ES-I3 (cell line): ENCODE data around the gene LIMCH1.

Source experiments
- H3K36me3 ChIP-seq: 2 replicates; pipeline ENCODE4 v1.6.1; 2013; ENCODE audit warnings: mild to moderate bottlenecking, low read length, control low read depth, moderate library complexity; ENCODE audit not compliant: insufficient read depth
- H3K4me1 ChIP-seq: 2 replicates; pipeline ENCODE4 v1.6.1; 2013; ENCODE audit warnings: mild to moderate bottlenecking, control low read depth, low read length; ENCODE audit not compliant: insufficient read depth
- H3K9ac ChIP-seq: 2 replicates; pipeline ENCODE4 v1.6.1; 2013; ENCODE audit warnings: low read depth, mild to moderate bottlenecking, low read length, moderate library complexity
- H3K9me3 ChIP-seq: 2 replicates; pipeline ENCODE4 v1.6.1; 2013; ENCODE audit warnings: mild to moderate bottlenecking, low read length, moderate library complexity; ENCODE audit not compliant: control insufficient read depth, insufficient read depth

The LIMCH1 gene

DNA sequence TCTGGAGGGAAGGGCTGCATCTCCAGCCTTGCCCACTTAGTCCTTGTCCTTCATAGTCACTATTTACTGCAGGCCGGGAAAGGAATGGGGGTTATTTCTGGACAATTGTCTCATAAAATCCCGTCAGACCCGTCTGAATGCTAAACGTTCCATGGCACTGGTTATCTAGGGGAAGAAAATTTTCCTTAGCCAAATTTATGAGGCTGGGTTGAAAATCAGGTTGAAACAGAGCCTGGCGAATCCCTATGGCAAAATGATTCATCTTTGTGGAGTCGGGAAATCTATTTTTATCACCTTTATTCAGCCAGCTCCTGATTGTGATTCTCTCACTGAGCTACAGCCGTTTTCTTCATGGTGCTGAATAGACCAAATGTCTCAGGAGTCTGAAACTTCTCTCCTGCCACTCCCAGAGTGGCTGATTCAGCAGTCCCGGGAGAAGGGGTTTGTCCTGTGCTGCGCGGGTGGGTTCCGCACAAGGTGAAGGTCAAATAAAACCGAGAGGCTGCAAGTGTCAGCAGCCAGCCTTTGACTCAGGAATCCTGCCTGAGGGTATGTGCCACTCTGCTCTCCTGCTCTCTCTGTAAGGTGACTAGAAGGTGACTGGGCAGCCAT is 1.0 kb downstream of the LIMCH1 start:
- H3K9ac ChIP-seq = no peak overlapping the region
- H3K9me3 ChIP-seq = no peaks in the 10 kb centered on the region
- H3K4me1 ChIP-seq = peaks cover 27% of the 10 kb centered on the region
- no peaks in the 10 kb centered on the region for H3K36me3 ChIP-seq

DNA sequence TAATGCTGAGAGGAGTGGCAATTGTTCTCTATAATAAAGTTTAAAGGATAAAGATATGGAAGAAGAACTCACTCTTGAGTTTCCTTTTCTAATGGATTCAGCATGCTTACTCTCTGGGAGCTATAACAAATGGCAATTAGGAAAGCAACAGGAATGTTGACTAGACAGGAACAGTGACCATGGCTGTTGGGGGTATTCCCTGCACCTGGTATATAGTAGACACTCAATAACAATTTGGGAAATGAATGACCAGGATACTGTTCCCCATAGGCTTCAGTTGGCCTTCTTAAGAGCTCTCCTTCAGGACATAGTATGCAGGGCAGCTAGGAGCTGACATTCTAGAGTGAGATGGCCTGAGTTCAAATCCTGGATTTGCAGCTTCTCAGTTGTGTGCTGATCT is 1.8 kb downstream of the LIMCH1 start:
- no peaks in the 10 kb centered on the region for H3K36me3 ChIP-seq
- peaks cover 27% of the 10 kb centered on the region for H3K4me1 ChIP-seq
- no peaks in the 10 kb centered on the region for H3K9me3 ChIP-seq
- H3K9ac ChIP-seq = no peak overlapping the region

DNA sequence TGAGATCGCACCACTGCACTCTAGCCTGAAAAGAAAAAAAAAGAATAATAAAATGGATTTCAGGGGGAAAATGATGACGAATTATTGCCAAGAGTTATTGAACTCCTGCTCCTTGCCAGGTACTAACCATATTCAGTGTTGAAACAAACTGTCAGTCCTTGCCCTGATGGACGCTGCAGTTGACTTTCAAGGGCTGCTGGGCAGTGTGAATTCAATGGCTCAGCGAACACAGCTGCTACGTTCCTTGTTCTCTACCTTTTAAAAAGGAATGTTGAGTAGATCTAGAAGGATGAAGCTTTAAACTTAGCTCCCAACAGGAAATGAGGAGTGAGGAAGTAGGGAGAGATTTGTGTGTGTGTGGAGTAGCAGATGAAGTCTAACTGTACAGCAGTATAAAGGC is 2.7 kb downstream of the LIMCH1 start:
- Histone ChIP-seq H3K9ac (no peak overlapping the region), H3K9me3 (no peaks in the 10 kb centered on the region), H3K4me1 (peaks cover 29% of the 10 kb centered on the region), H3K36me3 (no peaks in the 10 kb centered on the region)

DNA sequence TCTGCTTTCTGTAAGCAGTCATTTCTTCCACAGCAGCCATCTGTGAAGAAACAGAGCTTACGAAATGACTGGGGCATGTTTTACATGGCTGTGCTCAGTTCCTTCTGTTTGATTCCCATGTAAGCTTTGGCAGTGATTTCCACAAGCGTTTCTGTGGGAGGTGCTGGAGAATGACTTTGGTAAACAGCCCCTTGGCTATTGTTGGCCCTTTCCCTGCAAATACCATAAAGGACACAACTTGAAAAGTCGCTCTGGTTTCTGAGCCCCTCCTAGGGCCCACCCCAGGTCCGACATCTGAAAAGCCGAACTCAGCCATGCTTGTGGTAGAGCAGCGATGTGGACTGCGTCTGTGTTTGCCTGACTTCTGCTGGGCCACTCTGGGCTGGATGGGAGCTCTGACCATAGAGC is 3.7 kb downstream of the LIMCH1 start:
- no peaks in the 10 kb centered on the region for H3K9me3 ChIP-seq
- no peaks in the 10 kb centered on the region for H3K36me3 ChIP-seq
- peaks cover 23% of the 10 kb centered on the region for H3K4me1 ChIP-seq
- no peak overlapping the region for H3K9ac ChIP-seq

GRCh38 chr4:41542526-41543275 is 4.7 kb downstream of the LIMCH1 start:
- peaks cover 23% of the 10 kb centered on the region for H3K4me1 ChIP-seq
- H3K9ac ChIP-seq = no peak overlapping the region
- no peaks in the 10 kb centered on the region for H3K36me3 ChIP-seq
- H3K9me3 ChIP-seq = no peaks in the 10 kb centered on the region

DNA sequence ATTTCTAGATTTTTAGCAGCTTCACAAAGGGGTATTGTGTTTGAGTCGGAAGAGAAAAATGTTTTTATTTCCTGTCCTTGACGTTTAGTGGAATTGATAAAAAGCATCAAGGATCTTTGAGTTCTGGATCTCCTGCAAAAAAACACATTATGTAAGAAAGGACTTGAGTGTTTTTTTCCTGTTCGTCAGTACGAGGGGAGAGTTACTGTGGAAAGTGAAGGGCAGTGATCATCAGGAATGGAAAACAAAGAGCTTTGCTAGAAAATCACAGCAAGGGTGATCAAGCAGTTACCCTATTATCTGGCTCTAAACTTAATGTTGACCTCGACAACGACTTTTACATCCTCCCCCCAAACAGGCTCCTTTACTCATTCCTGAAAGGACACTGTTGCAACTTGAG is 7.3 kb downstream of the LIMCH1 start:
- H3K9me3 ChIP-seq = no peaks in the 10 kb centered on the region
- no peaks in the 10 kb centered on the region for H3K36me3 ChIP-seq
- H3K4me1 ChIP-seq = peaks cover 16% of the 10 kb centered on the region
- no peak overlapping the region for H3K9ac ChIP-seq

- Histone ChIP-seq H3K4me1 (peaks cover 16% of the 10 kb centered on the region), H3K36me3 (no peaks in the 10 kb centered on the region), H3K9me3 (no peaks in the 10 kb centered on the region), H3K9ac (no peak overlapping the region)
Measured at GRCh38 chr4:41546638-41547037, 8.7 kb downstream of the LIMCH1 start.

- Histone ChIP-seq H3K9me3 (no peaks in the 10 kb centered on the region; the same call in 1 of the 2 replicates), H3K9ac (no peak overlapping the region), H3K36me3 (no peaks in the 10 kb centered on the region; the same call in 1 of the 2 replicates), H3K4me1 (peaks cover 6% of the 10 kb centered on the region; the same call in 1 of the 2 replicates)
Measured at GRCh38 chr4:41548305-41548880, 10.4 kb downstream of the LIMCH1 start.

- Histone ChIP-seq H3K4me1 (peaks cover 6% of the 10 kb centered on the region; the same call in 1 of the 2 replicates), H3K36me3 (no peaks in the 10 kb centered on the region; the same call in 1 of the 2 replicates), H3K9me3 (no peaks in the 10 kb centered on the region; the same call in 1 of the 2 replicates), H3K9ac (no peak overlapping the region)
Measured at GRCh38 chr4:41549478-41549877, 11.5 kb downstream of the LIMCH1 start.

- no peaks in the 10 kb centered on the region; the same call in 1 of the 2 replicates for H3K36me3 ChIP-seq
- H3K9ac ChIP-seq = no peak overlapping the region
- H3K4me1 ChIP-seq = peaks cover 2% of the 10 kb centered on the region; the same call in 1 of the 2 replicates
- H3K9me3 ChIP-seq = no peaks in the 10 kb centered on the region; the same call in 1 of the 2 replicates
Measured at GRCh38 chr4:41550308-41550707, 12.4 kb downstream of the LIMCH1 start.

GRCh38 chr4:41551536-41551935 is 13.6 kb downstream of the LIMCH1 start:
- Histone ChIP-seq H3K4me1 (no peaks in the 10 kb centered on the region), H3K9me3 (no peaks in the 10 kb centered on the region; the same call in 1 of the 2 replicates), H3K36me3 (no peaks in the 10 kb centered on the region; the same call in 1 of the 2 replicates), H3K9ac (no peak overlapping the region)

DNA sequence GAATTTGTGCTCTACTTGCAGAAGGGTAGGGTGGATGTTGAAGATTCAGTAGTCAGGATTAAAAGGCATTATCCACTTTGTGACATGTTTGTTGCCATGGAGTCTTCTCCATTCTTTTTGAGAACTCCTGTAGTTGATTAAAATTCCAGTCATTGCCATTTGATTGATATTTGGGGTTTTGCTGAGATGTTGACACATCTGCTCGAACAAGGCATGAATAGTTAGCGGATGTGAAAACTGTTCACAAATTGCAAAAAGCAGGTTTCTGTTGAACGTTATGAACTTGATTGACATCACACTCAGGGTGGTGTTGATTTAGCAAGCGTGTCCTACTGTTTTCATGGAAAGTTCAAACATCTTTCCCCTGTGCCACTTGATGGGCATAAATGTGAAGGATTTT is 16.9 kb downstream of the LIMCH1 start:
- Histone ChIP-seq H3K9ac (no peak overlapping the region), H3K4me1 (no peaks in the 10 kb centered on the region), H3K36me3 (no peaks in the 10 kb centered on the region; the same call in 1 of the 2 replicates), H3K9me3 (no peaks in the 10 kb centered on the region; the same call in 1 of the 2 replicates)

DNA sequence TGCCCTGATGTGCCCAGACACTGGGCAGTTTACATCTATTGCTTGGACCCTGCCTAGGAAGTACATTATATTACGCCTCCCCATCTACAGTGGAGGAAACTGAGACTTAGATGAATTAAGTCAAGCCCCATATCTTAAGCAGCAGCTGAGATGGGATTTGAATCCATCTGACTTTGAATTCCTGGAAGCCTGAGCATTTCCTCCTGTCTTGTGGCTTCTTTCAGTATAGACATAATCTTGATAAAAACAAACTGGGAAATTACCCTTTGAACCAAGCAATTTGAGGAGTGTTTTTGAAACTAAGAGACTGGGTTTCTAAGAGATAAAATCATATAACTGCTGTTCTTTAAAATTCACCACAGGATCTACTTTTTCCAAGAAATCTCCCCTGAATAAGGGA is 18.6 kb downstream of the LIMCH1 start:
- Histone ChIP-seq H3K9me3 (no peaks in the 10 kb centered on the region; the same call in 1 of the 2 replicates), H3K4me1 (no peaks in the 10 kb centered on the region), H3K9ac (no peak overlapping the region), H3K36me3 (no peaks in the 10 kb centered on the region; the same call in 1 of the 2 replicates)

DNA sequence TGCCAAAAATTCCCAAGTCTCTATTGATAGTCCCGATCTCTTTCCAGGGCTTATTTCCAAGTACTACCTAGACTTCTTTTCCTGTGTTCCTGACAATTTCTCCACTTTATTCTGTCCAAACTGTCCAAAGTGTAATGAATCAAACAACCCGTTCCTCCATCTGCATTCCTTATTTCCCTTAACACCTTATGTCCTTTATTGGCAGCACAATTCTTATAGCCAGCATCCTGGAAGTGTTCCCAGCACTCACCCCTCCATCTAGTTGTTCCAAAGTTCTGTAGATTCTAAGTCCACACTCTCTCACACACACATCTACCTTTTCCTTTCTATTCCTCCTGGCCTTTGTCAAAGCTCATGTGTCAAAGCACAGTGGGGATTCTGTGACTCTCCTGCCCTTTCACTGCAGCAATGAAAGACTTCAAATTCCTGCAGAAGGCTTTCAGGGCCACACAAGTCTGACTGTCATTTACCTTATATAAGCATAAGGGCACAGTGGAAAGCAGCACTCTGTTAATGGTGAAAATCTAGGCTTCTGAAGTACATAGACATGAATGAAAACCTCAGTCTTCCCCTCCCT is 22.1 kb downstream of the LIMCH1 start:
- Histone ChIP-seq H3K9ac (no peak overlapping the region), H3K4me1 (no peaks in the 10 kb centered on the region)

More for the DNA sequence above, 22.1 kb downstream of the LIMCH1 start:
- Histone ChIP-seq H3K36me3 (no peaks in the 10 kb centered on the region), H3K9me3 (no peaks in the 10 kb centered on the region)
